M059J (cell line): ENCODE results near the gene AANAT. TPM values are rescaled to one million over a fixed set of nuclear protein-coding genes. Genes with fewer than 3 reads are reported as not detected.

ENCODE experiments used
- DNase-seq: peaks from one replicate; pipeline ENCODE4 v3.0.0-alpha.2; 2012; ENCODE audit warnings: low read depth
- total RNA-seq: library from RNA; depleted of rRNA; stranded (reverse); fragments of >200 nt; shearing (Covaris generic); gene quantifications from 2 replicates; pipeline ENCODE4 v1.2.3, GENCODE V29; 2014

Gene AANAT
- total RNA-seq, 1 experiment from 2014 or later, result not detected

GRCh38 chr17:76490112-76490710 lies 22.8 kb downstream of the AANAT start:
- no peak for DNase-seq

GRCh38 chr17:76491271-76492122 lies 24.1 kb downstream of the AANAT start:
- DNase-seq, result no peak

GRCh38 chr17:76492123-76492988 lies 25.0 kb downstream of the AANAT start:
- no peak for DNase-seq

GRCh38 chr17:76492989-76493501 lies 25.6 kb downstream of the AANAT start:
- DNase-seq, result peak; percentile 81

- DNase-seq, result no peak
Observed at GRCh38 chr17:76493505-76494167, 26.2 kb downstream of the AANAT start.

- no peak for DNase-seq
Observed at GRCh38 chr17:76495663-76496400, 28.4 kb downstream of the AANAT start.

- DNase-seq, result no peak
Observed at GRCh38 chr17:76496464-76496863, 29.1 kb downstream of the AANAT start.

- no peak for DNase-seq
Observed at GRCh38 chr17:76497699-76497978, 30.2 kb downstream of the AANAT start.

GRCh38 chr17:76497979-76498875 lies 30.8 kb downstream of the AANAT start:
- peak; percentile 94 for DNase-seq

- DNase-seq, result no peak
Observed at GRCh38 chr17:76498876-76499251, 31.5 kb downstream of the AANAT start.

GRCh38 chr17:76499267-76499667 lies 31.9 kb downstream of the AANAT start:
- DNase-seq, result peak; percentile 78

GRCh38 chr17:76500074-76500746 lies 32.8 kb downstream of the AANAT start:
- DNase-seq, result peak; percentile 26

- no peak for DNase-seq
Observed at GRCh38 chr17:76500747-76501017, 33.3 kb downstream of the AANAT start.

- DNase-seq, result peak; percentile 74
Observed at GRCh38 chr17:76501018-76501826, 33.8 kb downstream of the AANAT start, which contains the start of gene RHBDF2. RHBDF2 (minus strand) TSS chr17:76501423; CDS start chr17:76481524, 19,899 bp downstream.

- DNase-seq, result no peak
Observed at GRCh38 chr17:76501827-76502307, 34.5 kb downstream of the AANAT start.

- DNase-seq, result no peak
Observed at GRCh38 chr17:76502341-76503211, 35.2 kb downstream of the AANAT start.

GRCh38 chr17:76504117-76504516 lies 36.7 kb downstream of the AANAT start:
- DNase-seq, result no peak
